Astrocyte (in vitro differentiated cells and primary cell): Measurements from ENCODE around the gene PPL.

Source experiments
- EZH2 ChIP-seq: IDR thresholded peaks from 2 replicates; pipeline ENCODE4 v1.6.1; 2012; ENCODE audit warnings: mild to moderate bottlenecking, low read length, inconsistent platforms; ENCODE audit not compliant: insufficient read depth
- TF ChIP-seq, protein P1 (sequence below): IDR thresholded peaks from 2 replicates; pipeline ENCODE4 v1.5.1; 2011; ENCODE audit warnings: low read depth, mild to moderate bottlenecking, inconsistent platforms, low read length, moderate library complexity; ENCODE audit not compliant: insufficient read depth

DNA sequence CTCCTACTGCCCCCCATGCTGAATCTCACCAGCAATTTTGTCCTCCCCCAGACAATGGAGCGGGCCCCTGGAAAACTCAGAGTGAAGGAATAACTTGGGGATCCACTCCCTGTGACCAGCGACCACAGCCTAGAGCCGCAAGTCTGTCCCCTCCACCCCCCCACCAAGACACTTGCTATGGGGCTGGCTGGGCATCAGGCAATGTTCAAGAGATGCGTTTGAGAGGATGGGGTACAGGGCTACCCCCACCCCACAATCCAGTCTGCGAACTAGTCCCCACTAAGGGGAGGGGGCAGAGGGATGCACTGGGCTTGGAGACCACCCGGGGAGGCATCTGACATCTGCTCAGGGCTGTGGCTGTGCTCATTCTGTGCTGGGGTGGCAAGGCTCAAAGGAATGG lies 2.4 kb downstream of the PPL start:
- TF ChIP-seq, protein P1, sequence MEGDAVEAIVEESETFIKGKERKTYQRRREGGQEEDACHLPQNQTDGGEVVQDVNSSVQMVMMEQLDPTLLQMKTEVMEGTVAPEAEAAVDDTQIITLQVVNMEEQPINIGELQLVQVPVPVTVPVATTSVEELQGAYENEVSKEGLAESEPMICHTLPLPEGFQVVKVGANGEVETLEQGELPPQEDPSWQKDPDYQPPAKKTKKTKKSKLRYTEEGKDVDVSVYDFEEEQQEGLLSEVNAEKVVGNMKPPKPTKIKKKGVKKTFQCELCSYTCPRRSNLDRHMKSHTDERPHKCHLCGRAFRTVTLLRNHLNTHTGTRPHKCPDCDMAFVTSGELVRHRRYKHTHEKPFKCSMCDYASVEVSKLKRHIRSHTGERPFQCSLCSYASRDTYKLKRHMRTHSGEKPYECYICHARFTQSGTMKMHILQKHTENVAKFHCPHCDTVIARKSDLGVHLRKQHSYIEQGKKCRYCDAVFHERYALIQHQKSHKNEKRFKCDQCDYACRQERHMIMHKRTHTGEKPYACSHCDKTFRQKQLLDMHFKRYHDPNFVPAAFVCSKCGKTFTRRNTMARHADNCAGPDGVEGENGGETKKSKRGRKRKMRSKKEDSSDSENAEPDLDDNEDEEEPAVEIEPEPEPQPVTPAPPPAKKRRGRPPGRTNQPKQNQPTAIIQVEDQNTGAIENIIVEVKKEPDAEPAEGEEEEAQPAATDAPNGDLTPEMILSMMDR = no peak
- no peak for TF ChIP-seq EZH2
